Hematopoietic multipotent progenitor cell treated with erythropoietin and hydrocortisone succinate and interleukin-3 and kit ligand, for 17 days (in vitro differentiated cells): ENCODE data around the gene SELPLG.
"Not testable (repeated sequence)": the region's sequence is repeated elsewhere in the genome, so short reads cannot be mapped to it uniquely, and the experiment has no call there.

ENCODE experiments used
- DNase-seq: peaks from one replicate; pipeline ENCODE4 v3.0.0-alpha.2; 2015; ENCODE audit warnings: low spot score

SELPLG gene

GRCh38 chr12:108604208-108604941 is 29.3 kb downstream of the SELPLG start:
- no peak for DNase-seq

DNA sequence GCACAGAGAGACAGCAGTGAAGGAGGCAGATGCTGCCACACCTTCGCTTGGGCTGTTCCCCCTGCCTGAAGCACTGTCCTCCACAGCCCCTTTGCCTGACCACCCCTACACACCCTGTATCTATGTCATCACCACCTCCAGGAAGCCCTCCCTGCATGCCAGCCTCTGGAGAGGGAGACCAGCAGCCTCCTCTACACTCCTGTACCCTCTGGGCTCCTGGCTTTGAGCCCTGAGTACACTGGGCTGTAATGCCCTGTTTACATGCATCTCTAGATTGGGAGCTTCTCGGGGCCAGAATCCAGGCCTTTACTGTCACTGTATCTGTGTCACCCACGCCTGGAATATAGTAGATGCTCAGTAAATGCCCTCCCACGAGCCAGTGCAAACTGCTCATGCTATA is 30.0 kb downstream of the SELPLG start:
- DNase-seq = no peak

GRCh38 chr12:108602976-108603704 is 30.6 kb downstream of the SELPLG start:
- no peak for DNase-seq

DNA sequence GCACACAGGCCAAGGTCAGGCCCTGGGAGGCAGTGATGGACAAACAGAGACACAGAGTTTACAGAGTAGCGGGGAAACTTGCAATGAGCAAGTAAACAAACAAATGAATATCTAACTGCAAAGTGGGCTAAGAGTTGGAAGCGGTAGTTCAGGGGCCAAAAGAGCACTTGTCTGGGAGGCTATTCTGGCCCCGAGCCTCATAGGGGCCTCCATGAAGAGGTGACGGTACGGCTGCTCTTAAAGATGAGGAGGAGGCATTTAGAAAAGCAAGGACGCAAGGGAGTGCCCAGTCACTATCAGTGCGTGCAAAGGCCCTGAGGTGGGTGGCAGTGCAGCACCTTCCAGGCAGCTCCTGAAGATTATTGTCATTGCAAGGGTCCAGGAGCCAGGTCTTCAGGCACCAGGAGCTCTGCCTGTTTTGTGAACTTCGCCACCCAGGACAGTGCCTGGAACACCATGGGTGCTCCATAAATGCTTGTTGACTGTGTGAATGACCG is 31.4 kb downstream of the SELPLG start:
- DNase-seq = no peak

DNA sequence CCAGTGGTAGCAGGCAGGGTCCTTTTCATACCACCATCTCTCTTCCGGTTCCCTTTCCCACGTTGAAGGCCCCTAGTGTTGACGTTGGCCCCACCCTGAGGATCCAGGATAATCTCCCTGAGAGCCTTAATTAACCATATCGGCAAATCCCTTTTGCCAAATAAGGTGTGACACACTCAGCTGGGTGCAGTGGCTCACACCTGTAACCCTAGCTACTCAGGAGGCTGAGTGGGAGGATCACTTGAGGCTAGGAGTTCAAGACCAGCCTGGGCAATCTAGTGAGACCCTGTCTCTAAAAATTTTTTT is 33.0 kb downstream of the SELPLG start:
- DNase-seq = no peak

GRCh38 chr12:108599948-108600701 is 33.6 kb downstream of the SELPLG start:
- DNase-seq = no peak

DNA sequence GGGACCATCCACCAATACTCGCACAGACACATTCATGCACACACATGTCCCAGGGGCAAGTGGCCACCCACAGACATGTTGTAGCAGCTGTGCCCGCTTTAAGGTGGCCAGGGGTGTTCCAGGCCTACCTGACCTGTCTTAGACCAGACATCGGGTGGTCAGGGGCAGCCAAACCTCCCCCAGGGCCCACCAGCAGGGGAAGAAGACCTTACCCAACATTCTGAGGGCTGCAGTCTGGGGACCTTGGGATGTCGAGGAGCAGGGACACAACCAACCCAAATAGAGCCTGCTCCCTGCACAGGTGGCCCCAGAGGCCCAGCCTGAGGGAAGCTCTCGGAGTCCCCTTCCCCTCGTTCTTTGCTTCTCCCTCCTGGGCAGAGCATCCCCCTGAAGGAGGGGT is 34.2 kb downstream of the SELPLG start:
- no peak for DNase-seq

DNA sequence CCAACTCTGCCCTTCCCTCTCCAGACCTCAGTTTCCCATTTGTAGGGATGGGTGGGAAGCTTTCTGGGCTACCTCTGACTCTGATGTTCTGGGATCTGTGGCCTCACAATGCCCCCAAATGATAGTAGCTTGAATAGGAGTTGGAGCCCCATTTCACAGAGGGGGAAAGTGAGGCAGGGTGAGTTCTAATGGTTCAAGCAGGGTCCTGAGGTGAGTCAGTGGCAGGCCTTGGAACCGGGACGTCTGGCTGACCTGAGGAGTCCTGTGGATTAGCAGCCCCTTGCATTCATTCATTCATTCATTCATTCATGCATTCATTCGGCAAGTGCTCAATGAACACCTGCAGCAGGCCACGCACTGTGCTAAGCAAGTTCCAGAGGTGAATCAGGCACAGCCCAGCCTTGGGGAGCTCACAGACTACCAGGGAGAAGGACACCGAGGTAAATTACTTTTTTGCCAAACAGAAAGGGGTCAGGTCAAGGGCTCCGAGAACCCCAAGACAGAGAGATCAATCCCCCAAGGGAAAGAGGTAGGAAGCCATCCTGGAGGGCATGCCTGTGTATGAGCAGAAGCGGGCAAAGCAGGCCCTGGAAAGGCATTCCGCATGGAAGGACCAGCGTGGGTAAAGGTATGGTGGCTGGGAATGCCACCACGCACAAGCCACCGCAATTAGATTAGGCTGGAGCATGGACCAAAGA is 35.0 kb downstream of the SELPLG start:
- DNase-seq = no peak

DNA sequence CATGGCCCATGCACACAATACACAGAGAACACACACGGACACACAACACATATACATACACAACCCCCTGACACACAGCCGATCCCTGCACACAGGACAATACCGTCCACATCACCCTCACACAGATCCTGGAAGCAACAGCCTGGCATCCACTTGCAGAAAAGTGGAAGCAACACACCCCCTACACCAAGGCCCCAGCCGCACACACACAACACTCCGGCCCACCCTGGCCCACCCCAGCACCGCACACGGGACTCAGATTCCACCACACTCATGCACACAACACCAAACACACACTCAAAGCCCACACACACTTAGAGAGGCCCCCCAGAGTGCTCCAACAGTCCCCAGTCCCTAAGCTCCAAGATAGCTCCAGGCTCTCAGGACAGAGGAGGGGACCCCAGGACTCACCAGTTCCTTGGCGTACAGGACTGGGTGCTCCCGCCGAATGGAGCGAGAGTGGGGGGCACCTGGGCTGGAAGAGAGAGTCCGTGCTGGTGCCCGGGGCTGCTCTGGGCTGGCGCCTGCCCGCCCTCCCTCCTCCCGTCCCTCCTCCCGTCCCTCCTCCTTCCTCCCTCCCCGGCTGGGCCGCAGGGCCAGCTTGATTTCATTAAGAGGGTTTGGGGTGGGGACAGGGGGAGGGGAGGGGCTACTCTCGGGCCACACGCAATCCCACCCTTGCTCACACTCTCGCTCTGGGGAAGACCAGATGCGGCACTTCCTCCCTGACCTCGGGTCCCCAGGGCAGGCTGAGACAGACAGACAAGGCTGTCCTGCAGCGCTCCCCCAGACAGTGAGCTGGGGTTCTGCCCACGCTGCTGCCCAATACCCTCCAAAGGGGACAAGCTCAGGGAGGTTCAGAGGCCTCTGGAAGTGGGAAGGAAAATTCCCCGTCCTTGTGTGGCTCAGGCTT is 35.9 kb downstream of the SELPLG start, which contains the start of gene TMEM119:
Gene TMEM119 (minus strand): TSS at position 526 of the 913 bp plus-strand sequence. CDS start 5,701 bp downstream, outside the sequence.
- no peak for DNase-seq

DNA sequence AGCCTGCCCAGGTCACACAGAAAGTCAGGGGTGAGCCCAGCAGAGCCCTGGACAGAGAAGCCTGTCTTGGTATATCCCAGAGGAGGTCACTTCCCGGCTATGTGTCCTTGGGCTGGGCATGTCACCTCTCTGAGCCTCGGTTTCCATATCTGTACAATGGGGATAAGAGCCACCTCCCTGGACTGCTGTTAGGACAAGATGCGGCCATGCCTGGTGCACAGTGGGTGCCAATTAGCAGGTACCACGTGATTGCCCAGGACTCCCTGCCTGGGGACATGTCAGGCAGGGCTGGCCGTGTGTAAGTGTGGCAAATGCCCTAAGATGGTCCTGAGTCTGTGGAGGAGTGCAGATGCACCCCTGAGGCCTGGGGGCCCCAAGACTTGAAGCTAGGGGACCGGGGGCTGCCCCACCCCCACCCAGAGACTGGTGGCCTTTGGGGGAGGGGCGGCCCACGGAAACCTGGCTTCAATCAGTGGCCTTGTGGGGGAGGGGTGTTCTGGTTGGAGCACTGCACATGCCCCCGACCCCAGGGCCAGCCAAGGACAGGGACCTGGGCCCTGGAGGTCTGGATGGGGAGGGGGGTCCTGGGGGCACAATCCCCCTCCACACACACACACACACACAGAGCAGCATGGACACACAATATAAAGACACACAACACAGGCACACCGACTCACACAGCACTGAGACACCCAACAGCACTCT is 36.7 kb downstream of the SELPLG start:
- no peak for DNase-seq

GRCh38 chr12:108595711-108596647 is 37.7 kb downstream of the SELPLG start:
- DNase-seq = no peak

DNA sequence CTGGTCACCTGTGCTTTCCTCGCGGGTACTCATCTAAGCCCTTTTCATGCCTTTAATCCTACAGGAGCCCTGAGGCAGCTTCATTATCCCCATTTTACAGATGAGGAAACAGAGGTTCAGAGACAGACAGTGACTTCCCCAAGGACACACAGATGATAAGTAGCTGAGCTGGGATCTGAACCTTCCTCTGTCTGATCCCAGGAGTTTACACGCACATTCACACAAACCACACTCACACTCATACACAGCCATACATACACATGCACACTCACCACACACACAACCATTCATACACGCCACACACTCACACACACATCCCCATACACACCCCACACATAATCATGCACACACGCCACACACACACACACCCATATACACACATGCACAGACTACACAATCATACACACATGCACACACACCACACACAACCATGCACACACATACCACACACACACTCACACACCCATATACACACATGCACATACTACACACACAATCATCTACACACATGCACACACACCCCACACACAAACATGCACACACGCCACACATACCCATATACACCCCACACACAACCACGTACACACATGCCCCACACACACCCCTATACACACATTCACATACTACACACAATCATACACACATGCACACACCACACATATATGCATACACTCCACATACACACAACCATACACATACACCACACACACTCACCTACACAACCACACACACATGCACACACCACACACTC is 38.6 kb downstream of the SELPLG start:
- no peak for DNase-seq

- DNase-seq = no peak
Observed at GRCh38 chr12:108594323-108594903, 39.3 kb downstream of the SELPLG start.

GRCh38 chr12:108592033-108592909 is 41.4 kb downstream of the SELPLG start:
- DNase-seq = no peak

- no peak for DNase-seq
Observed at GRCh38 chr12:108591267-108591980, 42.3 kb downstream of the SELPLG start.

- not testable (repeated sequence) for DNase-seq
Observed at GRCh38 chr12:108590463-108590862, 43.2 kb downstream of the SELPLG start.
